ENCODE results near the gene OR6F1. TPM values are rescaled to one million over a fixed set of nuclear protein-coding genes. Genes with fewer than 3 reads are reported as not detected.
"Not testable (repeated sequence)": the region's sequence is repeated elsewhere in the genome, so short reads cannot be mapped to it uniquely, and the experiment has no call there.

Gene OR6F1
- not detected in 3 replicates for total RNA-seq (2021)
- not detected for Bru-seq, nascent RNA
- long read RNA-seq, experiment 1, result 0 reads
- long read RNA-seq, experiment 2, result 0 reads
- long read RNA-seq, experiment 3, result 0 reads

DNA sequence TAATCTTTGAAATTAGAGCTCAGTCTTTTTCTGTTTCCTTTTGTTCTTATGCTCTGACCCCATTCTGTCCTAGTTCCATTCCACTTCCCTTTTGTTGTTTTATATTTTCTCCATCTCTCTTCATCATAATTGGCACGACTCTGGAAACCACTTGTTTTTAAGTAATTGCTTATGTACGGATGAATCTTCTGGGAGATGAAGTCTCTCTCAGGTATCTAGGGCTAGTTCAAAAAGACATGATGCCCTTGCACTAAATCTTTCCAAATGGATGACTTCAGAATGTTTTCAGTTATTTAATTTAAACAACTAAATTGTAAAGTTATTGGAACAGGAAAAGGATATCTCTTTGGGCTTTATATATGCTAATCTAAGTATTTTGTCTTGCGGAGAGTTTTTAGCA is at the start of gene OR6F1:
Gene OR6F1 (minus strand): TSS at position 101 of the 400 bp plus-strand sequence. CDS start 3,891 bp downstream, outside the sequence.
- H3K36me3 Mint-ChIP-seq, result peaks cover 9% of the 10 kb centered on the region
- H3K27me3 Mint-ChIP-seq (ENCODE audit: low read depth), result no peaks in the 10 kb centered on the region
- ATAC-seq (no peak), DNase-seq (ENCODE audit: low spot score) (no peak)
- H3K4me3 Mint-ChIP-seq, result no peak within 1 kb of the TSS
- H3K27ac Mint-ChIP-seq, result no peak within 1 kb of the TSS
- peaks cover 49% of the 10 kb centered on the region for H3K9me3 Mint-ChIP-seq
- no peaks in the 10 kb centered on the region for H3K4me1 Mint-ChIP-seq
- no peak for TF ChIP-seq EMX1 (CRISPR knock-in tag; IDR thresholded peaks at IDR 0.05)
- no peak for TF ChIP-seq TEAD1 (CRISPR knock-in tag; IDR thresholded peaks at IDR 0.05)
- no peak for TF ChIP-seq FOXK1 (CRISPR knock-in tag; IDR thresholded peaks at IDR 0.05)
- no peak for TF ChIP-seq ZNF138 (CRISPR knock-in tag; conservative IDR thresholded peaks at IDR 0.05)
- no peak for TF ChIP-seq ZNF121 (CRISPR knock-in tag; IDR thresholded peaks at IDR 0.05)
- TF ChIP-seq CREM (CRISPR knock-in tag; IDR thresholded peaks at IDR 0.05), result no peak
- no peak for TF ChIP-seq TEAD4 (CRISPR knock-in tag; IDR thresholded peaks at IDR 0.05)
- TF ChIP-seq, protein P1, sequence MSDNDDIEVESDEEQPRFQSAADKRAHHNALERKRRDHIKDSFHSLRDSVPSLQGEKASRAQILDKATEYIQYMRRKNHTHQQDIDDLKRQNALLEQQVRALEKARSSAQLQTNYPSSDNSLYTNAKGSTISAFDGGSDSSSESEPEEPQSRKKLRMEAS (CRISPR knock-in tag; IDR thresholded peaks at IDR 0.05), result no peak
- TF ChIP-seq FOXJ3 (CRISPR knock-in tag; IDR thresholded peaks at IDR 0.05; ENCODE audit: borderline replicate concordance), result no peak
- no peak for TF ChIP-seq NFATC4 (CRISPR knock-in tag; IDR thresholded peaks at IDR 0.05)
- no peak for TF ChIP-seq MYBL2 (CRISPR knock-in tag; IDR thresholded peaks at IDR 0.05)
- ChIA-PET CTCF (no interaction called here), POLR2A (no interaction called here)

DNA sequence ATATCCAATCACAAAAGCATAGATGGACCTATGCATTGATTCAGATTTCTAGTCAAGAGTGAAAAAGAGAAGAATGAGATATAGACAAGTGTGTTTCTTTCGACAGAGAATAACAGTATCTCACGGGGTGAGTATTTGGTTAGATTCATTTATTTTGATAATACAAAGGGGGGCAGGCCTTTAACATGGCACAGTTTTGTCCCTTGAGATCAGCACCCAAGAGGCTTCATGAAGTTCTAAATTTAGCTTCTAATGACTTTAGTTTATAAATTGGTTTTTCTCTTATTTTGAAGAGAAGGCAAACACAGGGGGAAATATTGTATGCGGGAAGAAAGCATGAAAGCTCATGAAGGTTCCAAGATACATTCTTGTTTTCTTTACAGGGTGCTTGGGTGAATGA is 44.0 kb upstream of the OR6F1 start, which contains the start of gene OR1C1:
Gene OR1C1 (minus strand): TSS at position 101 of the 400 bp plus-strand sequence. CDS start 2,150 bp downstream, outside the sequence.
- peaks cover 57% of the 10 kb centered on the region for H3K9me3 Mint-ChIP-seq
- TF ChIP-seq RORB (CRISPR knock-in tag; IDR thresholded peaks at IDR 0.05), result no peak
- TF ChIP-seq ZNF416 (CRISPR knock-in tag; IDR thresholded peaks at IDR 0.05), result no peak
- ATAC-seq, result no peak

GRCh38 chr1:247754311-247754710 is 37.9 kb upstream of the OR6F1 start:
- CTCF ChIA-PET; ATAC-seq; H3K27me3 Mint-ChIP-seq (ENCODE audit: low read depth); H3K27ac Mint-ChIP-seq; H3K4me1 Mint-ChIP-seq; DNase-seq (ENCODE audit: low spot score); POLR2A ChIA-PET; H3K4me3 Mint-ChIP-seq: not testable (repeated sequence)
- H3K9me3 Mint-ChIP-seq, result peaks cover 66% of the 10 kb centered on the region
- H3K36me3 Mint-ChIP-seq, result peaks cover 12% of the 10 kb centered on the region

More for the DNA sequence above, 44.0 kb upstream of the OR6F1 start, which contains the start of gene OR1C1:
- Mint-ChIP-seq H3K4me1 (no peaks in the 10 kb centered on the region), H3K27ac (no peak within 1 kb of the TSS), H3K36me3 (peaks cover 15% of the 10 kb centered on the region), H3K27me3 (ENCODE audit: low read depth) (no peaks in the 10 kb centered on the region; the same call in 1 of the 2 replicates), H3K4me3 (no peak within 1 kb of the TSS)
- DNase-seq (ENCODE audit: low spot score), result no peak
- CTCF ChIA-PET, result no interaction called here
- POLR2A ChIA-PET, result no interaction called here

GRCh38 chr1:247749870-247750269 is 33.4 kb upstream of the OR6F1 start:
- Mint-ChIP-seq H3K9me3 (peaks cover 54% of the 10 kb centered on the region), H3K36me3 (peaks cover 6% of the 10 kb centered on the region), H3K4me1 (no peaks in the 10 kb centered on the region), H3K27me3 (ENCODE audit: low read depth) (no peaks in the 10 kb centered on the region), H3K27ac (no peak overlapping the region), H3K4me3 (no peak overlapping the region)
- DNase-seq (ENCODE audit: low spot score) (no peak), ATAC-seq (no peak)
- ChIA-PET CTCF (no interaction called here), POLR2A (no interaction called here)
- TF ChIP-seq, protein P2, sequence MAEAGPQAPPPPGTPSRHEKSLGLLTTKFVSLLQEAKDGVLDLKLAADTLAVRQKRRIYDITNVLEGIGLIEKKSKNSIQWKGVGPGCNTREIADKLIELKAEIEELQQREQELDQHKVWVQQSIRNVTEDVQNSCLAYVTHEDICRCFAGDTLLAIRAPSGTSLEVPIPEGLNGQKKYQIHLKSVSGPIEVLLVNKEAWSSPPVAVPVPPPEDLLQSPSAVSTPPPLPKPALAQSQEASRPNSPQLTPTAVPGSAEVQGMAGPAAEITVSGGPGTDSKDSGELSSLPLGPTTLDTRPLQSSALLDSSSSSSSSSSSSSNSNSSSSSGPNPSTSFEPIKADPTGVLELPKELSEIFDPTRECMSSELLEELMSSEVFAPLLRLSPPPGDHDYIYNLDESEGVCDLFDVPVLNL (CRISPR knock-in tag; IDR thresholded peaks at IDR 0.05; ENCODE audit: borderline replicate concordance, low read depth), result no peak
- TF ChIP-seq ZBTB21 (CRISPR knock-in tag; IDR thresholded peaks at IDR 0.05; ENCODE audit: borderline replicate concordance) (no peak), GRHL2 (CRISPR knock-in tag; IDR thresholded peaks at IDR 0.05; ENCODE audit: insufficient replicate concordance, severe bottlenecking) (no peak), NFATC4 (CRISPR knock-in tag; IDR thresholded peaks at IDR 0.05) (no peak)
- TF ChIP-seq, protein P3, sequence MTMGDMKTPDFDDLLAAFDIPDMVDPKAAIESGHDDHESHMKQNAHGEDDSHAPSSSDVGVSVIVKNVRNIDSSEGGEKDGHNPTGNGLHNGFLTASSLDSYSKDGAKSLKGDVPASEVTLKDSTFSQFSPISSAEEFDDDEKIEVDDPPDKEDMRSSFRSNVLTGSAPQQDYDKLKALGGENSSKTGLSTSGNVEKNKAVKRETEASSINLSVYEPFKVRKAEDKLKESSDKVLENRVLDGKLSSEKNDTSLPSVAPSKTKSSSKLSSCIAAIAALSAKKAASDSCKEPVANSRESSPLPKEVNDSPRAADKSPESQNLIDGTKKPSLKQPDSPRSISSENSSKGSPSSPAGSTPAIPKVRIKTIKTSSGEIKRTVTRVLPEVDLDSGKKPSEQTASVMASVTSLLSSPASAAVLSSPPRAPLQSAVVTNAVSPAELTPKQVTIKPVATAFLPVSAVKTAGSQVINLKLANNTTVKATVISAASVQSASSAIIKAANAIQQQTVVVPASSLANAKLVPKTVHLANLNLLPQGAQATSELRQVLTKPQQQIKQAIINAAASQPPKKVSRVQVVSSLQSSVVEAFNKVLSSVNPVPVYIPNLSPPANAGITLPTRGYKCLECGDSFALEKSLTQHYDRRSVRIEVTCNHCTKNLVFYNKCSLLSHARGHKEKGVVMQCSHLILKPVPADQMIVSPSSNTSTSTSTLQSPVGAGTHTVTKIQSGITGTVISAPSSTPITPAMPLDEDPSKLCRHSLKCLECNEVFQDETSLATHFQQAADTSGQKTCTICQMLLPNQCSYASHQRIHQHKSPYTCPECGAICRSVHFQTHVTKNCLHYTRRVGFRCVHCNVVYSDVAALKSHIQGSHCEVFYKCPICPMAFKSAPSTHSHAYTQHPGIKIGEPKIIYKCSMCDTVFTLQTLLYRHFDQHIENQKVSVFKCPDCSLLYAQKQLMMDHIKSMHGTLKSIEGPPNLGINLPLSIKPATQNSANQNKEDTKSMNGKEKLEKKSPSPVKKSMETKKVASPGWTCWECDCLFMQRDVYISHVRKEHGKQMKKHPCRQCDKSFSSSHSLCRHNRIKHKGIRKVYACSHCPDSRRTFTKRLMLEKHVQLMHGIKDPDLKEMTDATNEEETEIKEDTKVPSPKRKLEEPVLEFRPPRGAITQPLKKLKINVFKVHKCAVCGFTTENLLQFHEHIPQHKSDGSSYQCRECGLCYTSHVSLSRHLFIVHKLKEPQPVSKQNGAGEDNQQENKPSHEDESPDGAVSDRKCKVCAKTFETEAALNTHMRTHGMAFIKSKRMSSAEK (CRISPR knock-in tag; IDR thresholded peaks at IDR 0.05; ENCODE audit: borderline replicate concordance), result no peak

Data from WTC11 (cell line).